ENCODE data around the gene ELP6.

The ELP6 gene

GRCh38 chr3:47533996-47534454, 20.5 kb upstream of the ELP6 start:
- Histone ChIP-seq H3K27me3 (ENCODE audit: control insufficient read depth in 5 of 5, insufficient read depth in 4 of 5, low read length in 5 of 5) (peaks cover 0 to 2% (median 0%) of the 10 kb centered on the region in 5 donors), H3K27ac (ENCODE audit: low read depth, low read length) (no peak overlapping the region), H3K9me3 (ENCODE audit: control insufficient read depth in 5 of 5, low read length in 5 of 5) (no peaks in the 10 kb centered on the region), H3K4me3 (ENCODE audit: low read depth in 1 of 5, low read length in 5 of 5) (no peak overlapping the region), H3K36me3 (ENCODE audit: control insufficient read depth in 5 of 5, insufficient read depth in 5 of 5, low read length in 5 of 5) (no peaks in the 10 kb centered on the region), H3K9ac (ENCODE audit: low read length in 5 of 5) (no peak overlapping the region), H3K4me1 (ENCODE audit: control insufficient read depth in 5 of 5, insufficient read depth in 5 of 5, low read length in 5 of 5) (no peaks in the 10 kb centered on the region)

GRCh38 chr3:47533481-47533880, 20.0 kb upstream of the ELP6 start:
- Histone ChIP-seq H3K9me3 (ENCODE audit: control insufficient read depth in 5 of 5, low read length in 5 of 5) (no peaks in the 10 kb centered on the region), H3K27me3 (ENCODE audit: control insufficient read depth in 5 of 5, insufficient read depth in 4 of 5, low read length in 5 of 5) (peaks cover 0 to 2% (median 0%) of the 10 kb centered on the region in 5 donors), H3K9ac (ENCODE audit: low read length in 5 of 5) (no peak overlapping the region), H3K36me3 (ENCODE audit: control insufficient read depth in 5 of 5, insufficient read depth in 5 of 5, low read length in 5 of 5) (no peaks in the 10 kb centered on the region), H3K4me1 (ENCODE audit: control insufficient read depth in 5 of 5, insufficient read depth in 5 of 5, low read length in 5 of 5) (no peaks in the 10 kb centered on the region), H3K27ac (ENCODE audit: low read depth, low read length) (no peak overlapping the region), H3K4me3 (ENCODE audit: low read depth in 1 of 5, low read length in 5 of 5) (no peak overlapping the region)

- Histone ChIP-seq H3K9ac (ENCODE audit: low read length in 5 of 5) (no peak overlapping the region), H3K27me3 (ENCODE audit: control insufficient read depth in 5 of 5, insufficient read depth in 4 of 5, low read length in 5 of 5) (no peaks in the 10 kb centered on the region), H3K36me3 (ENCODE audit: control insufficient read depth in 5 of 5, insufficient read depth in 5 of 5, low read length in 5 of 5) (no peaks in the 10 kb centered on the region), H3K27ac (ENCODE audit: low read depth, low read length) (no peak overlapping the region), H3K4me1 (ENCODE audit: control insufficient read depth in 5 of 5, insufficient read depth in 5 of 5, low read length in 5 of 5) (no peaks in the 10 kb centered on the region), H3K9me3 (ENCODE audit: control insufficient read depth in 5 of 5, low read length in 5 of 5) (peaks cover 0 to 4% (median 0%) of the 10 kb centered on the region in 5 donors), H3K4me3 (ENCODE audit: low read depth in 1 of 5, low read length in 5 of 5) (no peak overlapping the region)
These were observed 14.6 kb upstream of the ELP6 start for GRCh38 chr3:47527952-47528725.

GRCh38 chr3:47525617-47526016, 12.1 kb upstream of the ELP6 start:
- no peaks in the 10 kb centered on the region for H3K27me3 ChIP-seq (ENCODE audit: control insufficient read depth in 5 of 5, insufficient read depth in 4 of 5, low read length in 5 of 5)
- H3K9ac ChIP-seq (ENCODE audit: low read length in 5 of 5): no peak overlapping the region
- no peak overlapping the region for H3K27ac ChIP-seq (ENCODE audit: low read depth, low read length)
- H3K4me3 ChIP-seq (ENCODE audit: low read depth in 1 of 5, low read length in 5 of 5): no peak overlapping the region
- no peaks in the 10 kb centered on the region for H3K36me3 ChIP-seq (ENCODE audit: control insufficient read depth in 5 of 5, insufficient read depth in 5 of 5, low read length in 5 of 5)
- peaks cover 0 to 5% (median 5%) of the 10 kb centered on the region in 5 donors for H3K4me1 ChIP-seq (ENCODE audit: control insufficient read depth in 5 of 5, insufficient read depth in 5 of 5, low read length in 5 of 5)
- H3K9me3 ChIP-seq (ENCODE audit: control insufficient read depth in 5 of 5, low read length in 5 of 5): peaks cover 0 to 4% (median 0%) of the 10 kb centered on the region in 5 donors

GRCh38 chr3:47523310-47524073, 10.0 kb upstream of the ELP6 start:
- Histone ChIP-seq H3K4me1 (ENCODE audit: control insufficient read depth in 5 of 5, insufficient read depth in 5 of 5, low read length in 5 of 5) (peaks cover 0 to 5% (median 5%) of the 10 kb centered on the region in 5 donors), H3K9me3 (ENCODE audit: control insufficient read depth in 5 of 5, low read length in 5 of 5) (peaks cover 0 to 4% (median 0%) of the 10 kb centered on the region in 5 donors), H3K36me3 (ENCODE audit: control insufficient read depth in 5 of 5, insufficient read depth in 5 of 5, low read length in 5 of 5) (no peaks in the 10 kb centered on the region), H3K9ac (ENCODE audit: low read length in 5 of 5) (no peak overlapping the region), H3K27me3 (ENCODE audit: control insufficient read depth in 5 of 5, insufficient read depth in 4 of 5, low read length in 5 of 5) (no peaks in the 10 kb centered on the region), H3K27ac (ENCODE audit: low read depth, low read length) (no peak overlapping the region), H3K4me3 (ENCODE audit: low read depth in 1 of 5, low read length in 5 of 5) (no peak overlapping the region)

DNA sequence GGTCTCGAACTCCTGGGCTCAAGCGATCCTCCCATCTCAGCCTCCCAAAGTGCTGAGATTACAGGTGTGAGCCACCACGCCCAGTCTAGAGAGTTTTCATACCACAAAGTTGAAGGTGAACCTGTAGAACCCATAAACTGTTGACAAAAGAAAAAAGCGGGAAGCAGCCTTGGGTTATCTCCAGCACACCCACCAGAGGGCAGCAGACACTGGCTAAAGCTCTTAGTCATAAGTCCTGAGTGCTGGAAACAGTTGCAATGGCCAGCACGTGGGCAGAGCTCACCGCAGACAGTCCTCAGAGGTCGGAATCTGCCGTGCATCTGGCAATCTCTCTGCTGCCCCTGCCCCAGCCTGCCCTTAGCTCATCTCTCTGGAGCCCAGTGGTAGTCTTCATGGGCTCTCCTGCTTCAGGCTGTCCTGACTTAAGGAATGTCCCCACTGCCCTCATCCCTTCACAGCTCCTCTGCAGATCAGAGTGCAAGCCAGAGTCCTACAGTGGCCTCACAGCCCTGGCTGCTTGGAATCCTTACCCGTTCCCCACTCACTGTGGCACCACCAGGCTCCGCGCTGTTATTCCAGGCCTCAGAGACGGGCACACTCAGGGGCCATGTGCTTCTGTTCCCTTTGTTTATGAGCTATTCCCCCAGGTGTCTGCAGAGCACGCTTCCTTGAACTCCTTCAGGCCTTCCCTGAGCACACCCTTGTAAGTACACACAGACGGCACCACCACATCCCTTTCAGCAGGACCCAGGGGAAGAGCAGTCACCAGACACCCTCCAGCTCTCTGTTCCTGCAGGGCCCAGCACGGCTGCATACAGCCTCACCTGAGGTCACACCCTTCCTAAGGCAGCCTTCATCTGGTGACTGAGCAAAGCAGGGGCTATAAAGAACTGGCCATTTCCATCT, 8.8 kb upstream of the ELP6 start:
- H3K27me3 ChIP-seq (ENCODE audit: control insufficient read depth in 5 of 5, insufficient read depth in 4 of 5, low read length in 5 of 5): no peaks in the 10 kb centered on the region
- peaks cover 0 to 5% (median 5%) of the 10 kb centered on the region in 5 donors for H3K4me1 ChIP-seq (ENCODE audit: control insufficient read depth in 5 of 5, insufficient read depth in 5 of 5, low read length in 5 of 5)
- no peak overlapping the region for H3K4me3 ChIP-seq (ENCODE audit: low read depth in 1 of 5, low read length in 5 of 5)
- H3K27ac ChIP-seq (ENCODE audit: low read depth, low read length): no peak overlapping the region
- H3K36me3 ChIP-seq (ENCODE audit: control insufficient read depth in 5 of 5, insufficient read depth in 5 of 5, low read length in 5 of 5): no peaks in the 10 kb centered on the region
- no peak overlapping the region for H3K9ac ChIP-seq (ENCODE audit: low read length in 5 of 5)
- H3K9me3 ChIP-seq (ENCODE audit: control insufficient read depth in 5 of 5, low read length in 5 of 5): no peaks in the 10 kb centered on the region

DNA sequence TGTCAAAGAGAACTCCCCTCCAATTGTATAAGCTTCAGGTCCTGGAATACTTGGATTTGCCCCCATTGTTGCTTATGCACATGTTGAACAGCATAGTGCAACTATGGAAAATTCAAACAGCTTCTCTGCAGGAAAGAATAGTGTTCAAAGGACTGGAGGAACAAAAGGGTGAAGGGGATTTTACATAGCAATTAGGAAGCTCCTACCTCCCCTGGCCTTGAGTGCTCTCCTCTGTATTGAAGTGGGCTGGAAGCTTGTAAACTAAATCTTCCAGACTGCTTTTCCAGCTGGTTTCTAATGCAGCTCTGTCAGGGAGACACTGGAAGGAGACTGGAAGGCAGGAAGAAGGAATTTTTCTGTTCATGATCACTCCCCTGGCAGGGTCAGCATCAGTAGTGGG, 7.2 kb upstream of the ELP6 start:
- Histone ChIP-seq H3K9ac (ENCODE audit: low read length in 5 of 5) (no peak overlapping the region), H3K9me3 (ENCODE audit: control insufficient read depth in 5 of 5, low read length in 5 of 5) (no peaks in the 10 kb centered on the region), H3K4me3 (ENCODE audit: low read depth in 1 of 5, low read length in 5 of 5) (no peak overlapping the region), H3K27me3 (ENCODE audit: control insufficient read depth in 5 of 5, insufficient read depth in 4 of 5, low read length in 5 of 5) (no peaks in the 10 kb centered on the region), H3K27ac (ENCODE audit: low read depth, low read length) (no peak overlapping the region), H3K36me3 (ENCODE audit: control insufficient read depth in 5 of 5, insufficient read depth in 5 of 5, low read length in 5 of 5) (no peaks in the 10 kb centered on the region), H3K4me1 (ENCODE audit: control insufficient read depth in 5 of 5, insufficient read depth in 5 of 5, low read length in 5 of 5) (peaks cover 0 to 5% (median 5%) of the 10 kb centered on the region in 5 donors)

DNA sequence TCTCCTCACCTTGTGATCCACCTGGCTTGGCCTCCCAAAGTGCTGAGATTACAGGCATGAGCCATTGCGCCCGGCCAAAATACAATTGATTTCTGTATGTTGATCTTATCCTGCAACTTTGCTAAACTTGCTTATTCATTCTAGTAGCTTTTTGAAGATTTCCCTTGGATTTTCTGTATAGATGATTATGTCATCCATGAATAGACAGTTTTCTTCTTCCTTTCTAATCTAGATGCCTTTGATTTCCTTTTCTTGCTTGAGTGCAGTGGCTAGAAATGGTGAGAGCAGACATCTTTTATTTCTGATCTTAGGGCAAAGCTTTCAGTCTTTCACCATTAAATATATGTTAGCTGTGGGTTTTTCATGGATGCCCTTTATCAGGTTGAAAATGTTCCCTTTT, 4.4 kb upstream of the ELP6 start:
- Histone ChIP-seq H3K4me1 (ENCODE audit: control insufficient read depth in 5 of 5, insufficient read depth in 5 of 5, low read length in 5 of 5) (peaks cover 0 to 7% (median 5%) of the 10 kb centered on the region in 5 donors), H3K9ac (ENCODE audit: low read length in 5 of 5) (no peak overlapping the region), H3K4me3 (ENCODE audit: low read depth in 1 of 5, low read length in 5 of 5) (no peak overlapping the region), H3K36me3 (ENCODE audit: control insufficient read depth in 5 of 5, insufficient read depth in 5 of 5, low read length in 5 of 5) (no peaks in the 10 kb centered on the region), H3K9me3 (ENCODE audit: control insufficient read depth in 5 of 5, low read length in 5 of 5) (no peaks in the 10 kb centered on the region), H3K27me3 (ENCODE audit: control insufficient read depth in 5 of 5, insufficient read depth in 4 of 5, low read length in 5 of 5) (no peaks in the 10 kb centered on the region), H3K27ac (ENCODE audit: low read depth, low read length) (no peak overlapping the region)

DNA sequence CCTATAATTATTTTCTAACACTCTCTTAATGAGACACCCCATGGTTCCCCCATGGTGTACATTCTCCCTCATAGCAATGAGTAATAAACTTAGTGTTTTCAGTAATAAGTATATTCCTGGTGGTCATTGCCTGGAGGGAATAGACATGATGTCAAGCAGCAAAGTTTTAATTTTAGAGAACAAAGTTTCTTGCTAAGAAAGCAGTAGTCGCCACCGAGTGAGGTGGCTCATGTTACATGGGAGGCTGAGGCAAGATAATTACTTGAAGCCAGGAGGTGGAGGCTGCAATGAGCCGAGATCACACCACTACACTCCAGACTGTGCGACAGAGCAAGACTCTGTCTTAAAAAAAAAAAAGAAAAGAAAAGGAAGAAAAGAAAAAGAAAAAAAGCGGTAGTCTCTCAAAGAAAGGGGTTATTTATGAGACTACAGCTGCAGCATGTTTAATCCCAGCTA, 2.4 kb upstream of the ELP6 start:
- H3K27ac ChIP-seq (ENCODE audit: low read depth, low read length): no peak overlapping the region

More for the DNA sequence above, 2.4 kb upstream of the ELP6 start:
- H3K4me3 ChIP-seq (ENCODE audit: low read depth in 1 of 5, low read length in 5 of 5): no peak overlapping the region
- H3K36me3 ChIP-seq (ENCODE audit: control insufficient read depth in 5 of 5, insufficient read depth in 5 of 5, low read length in 5 of 5): peaks cover 0 to under 1% (median 0%) of the 10 kb centered on the region in 5 donors
- no peak overlapping the region for H3K9ac ChIP-seq (ENCODE audit: low read length in 5 of 5)
- no peaks in the 10 kb centered on the region for H3K27me3 ChIP-seq (ENCODE audit: control insufficient read depth in 5 of 5, insufficient read depth in 4 of 5, low read length in 5 of 5)
- no peaks in the 10 kb centered on the region for H3K9me3 ChIP-seq (ENCODE audit: control insufficient read depth in 5 of 5, low read length in 5 of 5)
- peaks cover 0 to 14% (median 12%) of the 10 kb centered on the region in 5 donors for H3K4me1 ChIP-seq (ENCODE audit: control insufficient read depth in 5 of 5, insufficient read depth in 5 of 5, low read length in 5 of 5)
